Peyer's patch (tissue), 4 donors: ENCODE data around the gene SDC3. TPM values are rescaled to one million over a fixed set of nuclear protein-coding genes. Genes with fewer than 3 reads are reported as not detected.

ENCODE experiments used
- DNase-seq, 3 donors: peaks; one replicate each; pipeline ENCODE4 v3.0.0-alpha.2; 2017 to 2019
- H3K27ac ChIP-seq, 4 donors: fragments of 200-600 bp; sonication (generic); one replicate each; pipeline ENCODE4 v1.5.1; 2016 to 2019
- H3K27me3 ChIP-seq, 2 donors: fragments of 200-600 bp; sonication (generic); one replicate each; pipeline ENCODE4 v1.5.1; 2019
- H3K36me3 ChIP-seq, 3 donors: fragments of 200-600 bp; sonication (generic); one replicate each; pipeline ENCODE4 v1.5.1; 2016 to 2019
- H3K4me1 ChIP-seq, 4 donors: fragments of 200-600 bp; sonication (generic); one replicate each; pipeline ENCODE4 v1.5.1; 2016 to 2019
- H3K4me3 ChIP-seq, 4 donors: fragments of 200-600 bp; sonication (generic); 1 replicate in 3 of 4; 2 replicates in 1 of 4; pipeline ENCODE4 v1.5.1; 2016 to 2019; ENCODE audit warnings: mild to moderate bottlenecking in 1 of 4
- H3K9me3 ChIP-seq, 4 donors: fragments of 200-600 bp; sonication (generic); one replicate each; pipeline ENCODE4 v1.5.1; 2016 to 2019; ENCODE audit warnings: mild to moderate bottlenecking in 1 of 4
- CTCF ChIP-seq, 6 experiments: fragments of 450-650 bp in 4 of 6; fragments of 200-600 bp in 2 of 6; sonication (generic) in 1 of 6; IDR thresholded peaks; one replicate each; pipeline ENCODE4 v1.5.1; 2017 to 2019; ENCODE audit warnings: antibody characterized with exemption in 6 of 6, mild to moderate bottlenecking in 3 of 6, moderate library complexity in 1 of 6
- POLR2A ChIP-seq, 2 donors: fragments of 450-650 bp; IDR thresholded peaks; one replicate each; pipeline ENCODE4 v1.5.1; 2017; ENCODE audit warnings: antibody characterized with exemption in 2 of 2, mild to moderate bottlenecking in 2 of 2, moderate library complexity in 2 of 2
- small RNA-seq, 2 donors: library from RNA; depleted of rRNA; stranded (forward); fragments of <200 nt; gene quantifications; one replicate each; pipeline ENCODE3, GENCODE V24; 2016
- total RNA-seq, 4 donors: library from RNA; depleted of rRNA; stranded (reverse); fragments of >200 nt; gene quantifications; one replicate each; pipeline ENCODE4 v1.1.0, GENCODE V29; 2016

Gene SDC3
- total RNA-seq, 4 donors from 2014 or later = 4.6 to 12.4 (median 8.9) TPM

- Histone ChIP-seq H3K27me3 (no peaks in the 10 kb centered on the region), H3K4me1 (peaks cover 0 to 15% (median 3%) of the 10 kb centered on the region in 4 donors), H3K4me3 (peak overlapping the region in 1 of 4 donors; percentile 38), H3K9me3 (no peaks in the 10 kb centered on the region), H3K36me3 (no peaks in the 10 kb centered on the region), H3K27ac (peak overlapping the region; percentile 69 to 89 (median 78))
- TF ChIP-seq POLR2A (IDR thresholded peaks at IDR 0.05) (no peak), CTCF (IDR thresholded peaks at IDR 0.05) (no peak)
- DNase-seq = no peak
Measured at GRCh38 chr1:30823627-30823968, 85.0 kb downstream of the SDC3 start.

- H3K4me1 ChIP-seq = peaks cover 0 to 15% (median 3%) of the 10 kb centered on the region in 4 donors
- no peak for DNase-seq
- H3K27me3 ChIP-seq = no peaks in the 10 kb centered on the region
- TF ChIP-seq CTCF (IDR thresholded peaks at IDR 0.05) = no peak
- no peak for TF ChIP-seq POLR2A (IDR thresholded peaks at IDR 0.05)
- no peaks in the 10 kb centered on the region for H3K9me3 ChIP-seq
- no peak overlapping the region for H3K4me3 ChIP-seq
- no peaks in the 10 kb centered on the region for H3K36me3 ChIP-seq
- peak overlapping the region; percentile 69 to 89 (median 78) for H3K27ac ChIP-seq
Measured at GRCh38 chr1:30822966-30823581, 85.5 kb downstream of the SDC3 start.

GRCh38 chr1:30822006-30822405 is 86.6 kb downstream of the SDC3 start:
- no peaks in the 10 kb centered on the region for H3K27me3 ChIP-seq
- no peak overlapping the region for H3K4me3 ChIP-seq
- no peaks in the 10 kb centered on the region for H3K36me3 ChIP-seq
- peaks cover 0 to 15% (median 3%) of the 10 kb centered on the region in 4 donors for H3K4me1 ChIP-seq
- no peak overlapping the region for H3K27ac ChIP-seq
- no peaks in the 10 kb centered on the region for H3K9me3 ChIP-seq
- DNase-seq = no peak
- TF ChIP-seq CTCF (IDR thresholded peaks at IDR 0.05) = no peak
- no peak for TF ChIP-seq POLR2A (IDR thresholded peaks at IDR 0.05)

- H3K36me3 ChIP-seq = no peaks in the 10 kb centered on the region
Measured at GRCh38 chr1:30820299-30820698, 88.3 kb downstream of the SDC3 start.

More at GRCh38 chr1:30820299-30820698, 88.3 kb downstream of the SDC3 start:
- Histone ChIP-seq H3K4me1 (peaks cover 0 to 19% (median 3%) of the 10 kb centered on the region in 4 donors), H3K27ac (peak overlapping the region in 1 of 4 donors; percentile 7), H3K4me3 (no peak overlapping the region), H3K27me3 (no peaks in the 10 kb centered on the region), H3K9me3 (no peaks in the 10 kb centered on the region)
- DNase-seq = no peak
- TF ChIP-seq CTCF (IDR thresholded peaks at IDR 0.05) (no peak), POLR2A (IDR thresholded peaks at IDR 0.05) (no peak)

Small RNAs within 50 kb of the gene (small RNA-seq; reads per million reads assigned to genes)
- gene RN7SKP91 = 0 reads per million in 2 donors
- 0 reads per million in 2 donors for gene RN7SL371P

Other genes starting within 250 kb of the SDC3 start
- gene MATN1, start 185.2 kb downstream of the SDC3 start, total RNA-seq = not detected
- gene LAPTM5, start 151.0 kb downstream of the SDC3 start, total RNA-seq = 10 to 100 TPM; 10.3 to 77.6 (median 18.3) TPM
- 100 to 1,000 TPM in 1 of 4 donors, 10 to 100 TPM in 3; 61.6 to 109 (median 76.9) TPM for gene PUM1, start 157.0 kb upstream of the SDC3 start, total RNA-seq